Ascending aorta (tissue), 2 donors: Measurements from ENCODE around the gene TMEM233. TPM values are rescaled to one million over a fixed set of nuclear protein-coding genes. Genes with fewer than 3 reads are reported as not detected.
"Not testable (repeated sequence)": the region's sequence is repeated elsewhere in the genome, so short reads cannot be mapped to it uniquely, and the experiment has no call there.

Source experiments
- DNase-seq, 2 donors: peaks; one replicate each; pipeline ENCODE4 v3.0.0-alpha.2; 2019; ENCODE audit warnings: low spot score in 2 of 2
- H3K27ac ChIP-seq, 2 donors: fragments of 200-600 bp; sonication (generic); one replicate each; pipeline ENCODE4 v1.5.1; 2016 to 2017; ENCODE audit warnings: mild to moderate bottlenecking in 1 of 2
- H3K27me3 ChIP-seq: fragments of 200-600 bp; sonication (generic); one replicate; pipeline ENCODE4 v1.5.1; 2017
- H3K36me3 ChIP-seq, 2 donors: fragments of 200-600 bp; sonication (generic); one replicate each; pipeline ENCODE4 v1.5.1; 2016
- H3K4me1 ChIP-seq, 2 donors: fragments of 200-600 bp; sonication (generic); one replicate each; pipeline ENCODE4 v1.5.1; 2016 to 2017; ENCODE audit warnings: mild to moderate bottlenecking in 1 of 2
- H3K4me3 ChIP-seq, 2 donors: fragments of 200-600 bp; sonication (generic); one replicate each; pipeline ENCODE4 v1.5.1; 2016 to 2017; ENCODE audit warnings: mild to moderate bottlenecking in 1 of 2
- H3K9me3 ChIP-seq, 2 donors: fragments of 200-600 bp; sonication (generic); one replicate each; pipeline ENCODE4 v1.5.1; 2016
- CTCF ChIP-seq, 3 experiments: fragments of 200-600 bp in 2 of 3; fragments of 450-650 bp in 1 of 3; sonication (generic) in 2 of 3; IDR thresholded peaks; one replicate each; pipeline ENCODE4 v1.5.1; 2016 to 2019; ENCODE audit warnings: antibody characterized with exemption in 3 of 3, mild to moderate bottlenecking in 1 of 3, moderate library complexity in 1 of 3
- intact Hi-C: fragments of 100-400 bp; cut with DNase I; formaldehyde crosslinking; loops from one replicate; pipeline ENCODE4 v1.15.1; 2023
- total RNA-seq: library from RNA; depleted of rRNA; stranded (reverse); fragments of >200 nt; gene quantifications from one replicate; pipeline ENCODE4 v1.1.0, GENCODE V29; 2016

TMEM233 gene
- total RNA-seq, 1 donor from 2014 or later: not detected

DNA sequence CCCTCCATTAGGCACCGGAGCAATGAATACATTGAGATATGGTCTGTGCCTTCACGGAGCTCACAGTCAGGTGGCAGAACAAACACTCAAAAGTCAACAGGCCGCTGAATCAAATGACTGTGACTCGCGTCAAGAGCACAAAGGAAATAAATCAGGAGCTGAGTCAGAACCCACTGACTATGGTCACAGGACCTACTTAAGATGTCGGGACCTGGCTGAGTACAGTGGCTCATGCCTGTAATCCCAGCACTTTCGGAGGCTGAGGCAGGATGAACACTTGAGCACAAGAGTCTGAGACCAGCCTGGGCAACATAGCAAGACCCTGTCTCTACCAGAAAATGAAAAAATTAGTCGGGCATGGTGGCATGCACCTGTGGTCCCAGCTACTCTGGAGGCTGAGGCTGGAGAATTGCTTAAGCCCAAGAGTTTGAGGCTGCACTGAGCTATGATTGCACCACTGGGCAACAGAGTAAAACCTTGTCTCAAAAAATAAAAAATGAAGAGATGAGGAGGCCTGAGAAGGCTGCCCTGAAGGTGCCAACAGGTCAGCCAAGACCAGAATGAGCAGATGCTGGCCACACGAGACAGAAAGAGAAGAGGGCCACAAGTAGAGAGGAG, 19.9 kb downstream of the TMEM233 start:
- no peaks in the 10 kb centered on the region for H3K4me1 ChIP-seq
- no peak overlapping the region for H3K4me3 ChIP-seq
- no peaks in the 10 kb centered on the region for H3K27me3 ChIP-seq
- H3K9me3 ChIP-seq: no peaks in the 10 kb centered on the region
- no peaks in the 10 kb centered on the region for H3K36me3 ChIP-seq
- no peak for TF ChIP-seq CTCF (IDR thresholded peaks at IDR 0.05)
- no peak overlapping the region for H3K27ac ChIP-seq
- no peak for DNase-seq
- intact Hi-C loops: no loop called here

DNA sequence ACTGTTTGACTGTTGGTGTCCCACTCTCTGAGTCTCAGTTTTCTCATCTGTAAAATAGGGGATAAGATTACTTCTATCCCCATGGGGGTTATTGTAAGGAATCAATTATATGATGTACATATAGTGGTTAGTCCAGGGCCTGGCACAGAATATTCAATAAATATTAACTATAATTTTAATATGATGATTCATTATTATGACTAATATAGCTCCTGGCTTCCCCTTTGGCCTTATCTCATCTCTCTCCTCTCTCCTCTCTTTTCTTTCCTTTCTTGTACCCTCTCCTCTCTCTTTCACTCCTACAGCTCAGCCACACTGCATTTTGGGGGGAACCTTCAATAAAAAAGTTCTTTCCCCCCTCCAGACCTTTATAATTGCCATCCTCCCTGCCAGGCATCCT, 21.1 kb downstream of the TMEM233 start:
- no peak for DNase-seq
- H3K4me3 ChIP-seq: no peak overlapping the region
- H3K9me3 ChIP-seq: no peaks in the 10 kb centered on the region
- intact Hi-C loops: no loop called here
- TF ChIP-seq CTCF (IDR thresholded peaks at IDR 0.05): no peak
- H3K36me3 ChIP-seq: no peaks in the 10 kb centered on the region
- no peaks in the 10 kb centered on the region for H3K27me3 ChIP-seq
- no peaks in the 10 kb centered on the region for H3K4me1 ChIP-seq
- no peak overlapping the region for H3K27ac ChIP-seq

GRCh38 chr12:119615518-119616475, 22.2 kb downstream of the TMEM233 start:
- TF ChIP-seq CTCF (IDR thresholded peaks at IDR 0.05): no peak
- DNase-seq: no peak
- H3K4me1 ChIP-seq: no peaks in the 10 kb centered on the region
- intact Hi-C loops: no loop called here
- no peaks in the 10 kb centered on the region for H3K9me3 ChIP-seq
- H3K4me3 ChIP-seq: no peak overlapping the region
- H3K27me3 ChIP-seq: no peaks in the 10 kb centered on the region
- no peak overlapping the region for H3K27ac ChIP-seq
- no peaks in the 10 kb centered on the region for H3K36me3 ChIP-seq

GRCh38 chr12:119618328-119618896, 24.8 kb downstream of the TMEM233 start:
- H3K4me3 ChIP-seq, H3K27ac ChIP-seq, H3K27me3 ChIP-seq, DNase-seq, intact Hi-C loops, H3K36me3 ChIP-seq, H3K4me1 ChIP-seq, H3K9me3 ChIP-seq: not testable (repeated sequence)

GRCh38 chr12:119620490-119620889, 26.9 kb downstream of the TMEM233 start:
- no peaks in the 10 kb centered on the region for H3K9me3 ChIP-seq
- no peaks in the 10 kb centered on the region for H3K36me3 ChIP-seq
- no peak for DNase-seq
- TF ChIP-seq CTCF (IDR thresholded peaks at IDR 0.05): no peak
- intact Hi-C loops: no loop called here
- no peaks in the 10 kb centered on the region for H3K27me3 ChIP-seq
- no peaks in the 10 kb centered on the region for H3K4me1 ChIP-seq
- H3K27ac ChIP-seq: no peak overlapping the region
- H3K4me3 ChIP-seq: no peak overlapping the region

DNA sequence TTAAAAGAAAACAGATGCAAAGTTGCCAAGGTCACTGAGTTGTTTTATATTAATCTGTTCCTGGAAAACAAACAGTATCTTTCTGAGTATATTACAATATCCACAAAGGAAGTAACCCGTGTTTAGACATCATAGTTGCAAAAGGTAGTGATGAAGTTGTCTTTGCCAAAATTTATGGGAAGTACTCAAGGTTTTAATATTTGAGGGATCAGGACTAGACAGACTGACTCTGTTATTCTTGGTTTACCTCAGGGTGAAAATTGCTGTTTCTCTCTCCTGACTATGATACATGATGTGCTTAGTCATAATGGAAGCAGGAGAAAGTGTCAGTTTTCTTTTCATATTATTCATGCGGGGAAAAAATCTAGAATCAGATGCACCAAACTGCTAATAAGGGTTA, 28.3 kb downstream of the TMEM233 start:
- H3K27ac ChIP-seq: no peak overlapping the region
- no peak for TF ChIP-seq CTCF (IDR thresholded peaks at IDR 0.05)
- no peak for DNase-seq
- intact Hi-C loops: no loop called here
- no peaks in the 10 kb centered on the region for H3K4me1 ChIP-seq
- H3K4me3 ChIP-seq: no peak overlapping the region
- H3K9me3 ChIP-seq: no peaks in the 10 kb centered on the region
- no peaks in the 10 kb centered on the region for H3K27me3 ChIP-seq
- no peaks in the 10 kb centered on the region for H3K36me3 ChIP-seq
